Stromal cell of bone marrow (primary cell): ENCODE measurements around the gene TSPAN2.
"Not testable (repeated sequence)": the region's sequence is repeated elsewhere in the genome, so short reads cannot be mapped to it uniquely, and the experiment has no call there.

ENCODE experiments used
- DNase-seq: peaks from one replicate; pipeline ENCODE4 v3.0.0-alpha.2; 2012; ENCODE audit warnings: low read depth

Gene TSPAN2

GRCh38 chr1:115036814-115037507 lies 52.3 kb downstream of the TSPAN2 start:
- no peak for DNase-seq

GRCh38 chr1:115035652-115036051 lies 53.7 kb downstream of the TSPAN2 start:
- DNase-seq = no peak

DNA sequence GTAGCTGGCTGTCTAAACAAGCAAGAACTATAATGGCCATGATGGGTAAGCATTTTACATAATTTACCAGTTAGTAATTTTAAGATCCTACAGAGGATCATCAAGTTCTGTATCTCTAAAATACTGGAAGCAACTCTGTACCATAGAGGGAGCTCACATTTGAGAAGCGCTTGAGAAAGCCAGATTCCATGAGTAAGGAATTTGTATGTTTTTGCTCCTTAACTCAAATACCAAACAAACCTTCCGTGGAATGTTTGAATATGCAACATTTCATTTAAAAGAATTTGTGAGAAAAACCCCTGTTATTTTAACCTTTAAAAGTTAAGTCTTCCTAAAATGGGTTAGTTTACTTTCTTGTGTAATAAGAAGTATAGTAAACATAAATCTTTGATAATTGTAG lies 57.7 kb downstream of the TSPAN2 start:
- DNase-seq = no peak

- no peak for DNase-seq
Measured at GRCh38 chr1:115029526-115029925, 59.8 kb downstream of the TSPAN2 start, which contains the start of gene TSHB. TSS of gene TSHB (plus strand) at chr1:115029826. CDS start at chr1:115033363, 3,537 bp downstream.

- no peak for DNase-seq
Measured at GRCh38 chr1:115023593-115023992, 65.7 kb downstream of the TSPAN2 start.

DNA sequence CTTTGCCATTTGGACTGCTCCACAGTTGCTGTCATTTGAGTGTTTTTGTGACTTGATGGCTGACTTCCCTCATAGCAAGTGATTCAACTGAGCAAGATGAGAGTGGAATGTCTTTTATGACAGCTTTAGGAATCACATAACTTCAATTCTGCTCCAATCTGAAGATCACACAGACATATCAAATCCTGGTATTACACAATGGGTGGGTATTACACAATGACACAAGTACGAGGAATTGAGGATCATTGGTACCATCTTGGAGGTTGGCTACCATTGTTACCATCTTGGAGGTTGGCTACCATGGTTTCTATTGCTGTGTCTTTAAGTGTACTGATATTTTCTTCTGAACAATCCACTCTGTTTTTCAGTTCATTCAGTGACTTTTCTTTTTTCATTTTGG lies 68.2 kb downstream of the TSPAN2 start:
- DNase-seq = no peak

- not testable (repeated sequence) for DNase-seq
Measured at GRCh38 chr1:115019549-115019948, 69.8 kb downstream of the TSPAN2 start.

- DNase-seq = no peak
Measured at GRCh38 chr1:115013792-115014191, 75.5 kb downstream of the TSPAN2 start.

DNA sequence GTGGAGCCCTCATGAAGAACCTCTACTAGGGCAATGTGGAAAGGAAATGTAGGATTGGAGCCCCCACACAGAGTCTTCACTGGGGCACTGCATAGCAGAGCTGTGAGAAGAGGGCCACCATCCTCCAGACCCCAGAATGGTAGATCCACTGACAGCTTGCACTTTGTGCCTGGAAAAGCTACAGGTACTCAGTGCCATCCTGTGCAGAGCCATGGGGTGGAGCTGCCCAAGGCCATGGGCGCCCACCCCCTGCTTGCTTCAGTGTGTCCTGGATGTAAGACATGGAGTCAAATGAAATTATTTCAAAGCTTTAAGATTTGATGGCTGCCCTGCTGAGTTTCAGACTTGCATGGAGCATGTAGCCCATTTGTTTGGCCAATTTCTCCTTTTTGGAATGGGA lies 76.9 kb downstream of the TSPAN2 start:
- DNase-seq = no peak

GRCh38 chr1:115012006-115012405 lies 77.3 kb downstream of the TSPAN2 start:
- no peak for DNase-seq

DNA sequence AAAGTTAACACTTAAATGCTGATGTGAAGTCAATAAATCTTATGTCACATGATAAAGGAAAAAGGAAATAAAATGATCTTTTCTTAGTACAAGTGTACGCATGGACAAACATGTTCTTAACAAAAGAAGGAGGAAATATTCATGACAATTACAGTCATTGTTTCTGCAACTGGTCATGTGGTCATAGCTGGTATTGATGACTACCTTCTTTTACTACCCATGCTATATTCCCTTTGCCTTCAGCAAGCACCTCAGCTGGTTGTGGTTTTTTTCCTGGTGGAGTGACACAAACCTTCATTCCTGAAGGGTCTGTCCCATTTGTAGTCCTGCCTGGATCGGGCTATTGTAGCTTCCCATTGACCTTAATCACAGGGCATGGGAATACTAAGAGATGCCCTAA lies 83.1 kb downstream of the TSPAN2 start:
- no peak for DNase-seq
